Stomach (tissue), 9 donors: ENCODE results near the gene KRTAP5-10. TPM values are rescaled to one million over a fixed set of nuclear protein-coding genes. Genes with fewer than 3 reads are reported as not detected.
"Not testable (repeated sequence)": the region's sequence is repeated elsewhere in the genome, so short reads cannot be mapped to it uniquely, and the experiment has no call there.

Source experiments
- DNase-seq, 2 donors: peaks; one replicate each; pipeline versions ENCODE4 v3.0.0 to v3.0.0-alpha.2; 2013 to 2019
- H3K27ac ChIP-seq, 5 donors: fragments of 200-600 bp in 4 of 5; sonication (generic) in 4 of 5; one replicate each; pipeline ENCODE4 v1.5.1; 2013 to 2019; ENCODE audit warnings: mild to moderate bottlenecking in 1 of 5, moderate library complexity in 1 of 5
- H3K27me3 ChIP-seq, 3 donors: fragments of 200-600 bp; sonication (generic); one replicate each; pipeline ENCODE4 v1.5.1; 2017 to 2019; ENCODE audit warnings: mixed run types in 1 of 3
- H3K36me3 ChIP-seq, 4 donors: fragments of 200-600 bp; sonication (generic); 1 replicate in 3 of 4; 2 replicates in 1 of 4; pipeline ENCODE4 v1.5.1; 2016 to 2019
- H3K4me1 ChIP-seq, 4 donors: fragments of 200-600 bp; sonication (generic); one replicate each; pipeline ENCODE4 v1.5.1; 2016 to 2019
- H3K4me3 ChIP-seq, 4 donors: fragments of 200-600 bp; sonication (generic) in 3 of 4; one replicate each; pipeline ENCODE4 v1.5.1; 2016 to 2019; ENCODE audit warnings: mild to moderate bottlenecking in 1 of 4
- H3K9me3 ChIP-seq, 4 donors: fragments of 200-600 bp; sonication (generic); one replicate each; pipeline ENCODE4 v1.5.1; 2016 to 2019
- CTCF ChIP-seq, 7 experiments: fragments of 450-650 bp in 4 of 7; fragments of 200-600 bp in 3 of 7; sonication (generic) in 3 of 7; IDR thresholded peaks; one replicate each; pipeline ENCODE4 v1.5.1; 2016 to 2019; ENCODE audit warnings: antibody characterized with exemption in 7 of 7, control low read depth in 2 of 7, mild to moderate bottlenecking in 1 of 7
- EP300 ChIP-seq: sonication (generic); formaldehyde crosslinking; IDR thresholded peaks from one replicate; pipeline ENCODE4 v1.6.1; 2017; ENCODE audit warnings: antibody characterized with exemption
- POLR2A ChIP-seq, 4 donors: fragments of 450-650 bp; IDR thresholded peaks; one replicate each; pipeline ENCODE4 v1.6.1; 2016; ENCODE audit warnings: antibody characterized with exemption in 4 of 4, control low read depth in 2 of 4, mild to moderate bottlenecking in 1 of 4, moderate library complexity in 1 of 4
- POLR2AphosphoS5 ChIP-seq, 3 donors: sonication (generic); formaldehyde crosslinking; IDR thresholded peaks; one replicate each; pipeline ENCODE4 v1.6.1; 2016; ENCODE audit warnings: antibody characterized with exemption in 3 of 3
- WGBS, 5 donors: extraction: QIAGEN DNeasy Blood & Tissue Kit in 3 of 5; methylation state at CpG; one replicate each; pipeline versions ENCODE4 v1.1.5 to v1.1.7; 2013 to 2018; 5-methylcytosine and 5-hydroxymethylcytosine counted together
- intact Hi-C: fragments of 100-400 bp; cut with DNase I; formaldehyde crosslinking; loops from one replicate; pipeline ENCODE4 v1.15.1; 2023; ENCODE audit warnings: low total_unique reads
- polyA plus RNA-seq, 3 donors: library from polyadenylated mRNA; stranded (reverse); fragments of 200-250 nt; gene quantifications; one replicate each; pipeline ENCODE4 v1.2.3, GENCODE V29; 2013
- total RNA-seq, 5 donors: library from RNA; depleted of rRNA; stranded (reverse); fragments of >200 nt; gene quantifications; one replicate each; pipeline versions ENCODE4 v1.1.0 to v1.2.3, GENCODE V29; 2014 to 2016
- donor health status: healthy with polysubstance abuse.
- donor health status: Bipolar disorder and iron deficiency.
- donor health status: healthy.

The KRTAP5-10 gene
- total and polyA plus RNA-seq, 8 donors = not detected

- 80 to 91% (median 87%) methylated on average over 4 of the region's 4 CpGs for WGBS, 5 donors
- no peak for TF ChIP-seq POLR2A (IDR thresholded peaks at IDR 0.05)
- no peak for TF ChIP-seq POLR2AphosphoS5 (IDR thresholded peaks at IDR 0.05)
- TF ChIP-seq CTCF (IDR thresholded peaks at IDR 0.05) = no peak
- no peak for TF ChIP-seq EP300
- DNase-seq = no peak
- Histone ChIP-seq H3K27me3 (no peaks in the 10 kb centered on the region), H3K4me3 (no peak overlapping the region), H3K27ac (no peak overlapping the region), H3K36me3 (no peaks in the 10 kb centered on the region), H3K4me1 (no peaks in the 10 kb centered on the region), H3K9me3 (no peaks in the 10 kb centered on the region)
- intact Hi-C loops = no loop called here
Measured at GRCh38 chr11:71538666-71538990, 26.7 kb upstream of the KRTAP5-10 start.

GRCh38 chr11:71539017-71539416 lies 26.3 kb upstream of the KRTAP5-10 start:
- no peaks in the 10 kb centered on the region for H3K27me3 ChIP-seq
- intact Hi-C loops = no loop called here
- no peak for DNase-seq
- WGBS, 5 donors = 78 to 81% (median 80%) methylated on average over 11 of the region's 11 CpGs
- no peak overlapping the region for H3K4me3 ChIP-seq
- H3K9me3 ChIP-seq = no peaks in the 10 kb centered on the region
- TF ChIP-seq CTCF (IDR thresholded peaks at IDR 0.05) = no peak
- TF ChIP-seq EP300 = no peak
- TF ChIP-seq POLR2AphosphoS5 (IDR thresholded peaks at IDR 0.05) = no peak
- no peak for TF ChIP-seq POLR2A (IDR thresholded peaks at IDR 0.05)
- H3K4me1 ChIP-seq = no peaks in the 10 kb centered on the region
- H3K27ac ChIP-seq = no peak overlapping the region
- no peaks in the 10 kb centered on the region for H3K36me3 ChIP-seq

- 90 to 95% (median 93%) methylated on average over 10 to 11 of the region's 11 CpGs for WGBS, 5 donors
- H3K27ac ChIP-seq, H3K4me3 ChIP-seq, DNase-seq, intact Hi-C loops, H3K4me1 ChIP-seq, H3K36me3 ChIP-seq, H3K27me3 ChIP-seq, H3K9me3 ChIP-seq: not testable (repeated sequence)
Measured at GRCh38 chr11:71539971-71540370, 25.4 kb upstream of the KRTAP5-10 start.

- H3K27me3 ChIP-seq, H3K27ac ChIP-seq, H3K36me3 ChIP-seq, DNase-seq, intact Hi-C loops, H3K4me1 ChIP-seq, H3K9me3 ChIP-seq, H3K4me3 ChIP-seq: not testable (repeated sequence)
- 83 to 88% (median 86%) methylated on average over 9 of the region's 9 CpGs for WGBS, 5 donors
Measured at GRCh38 chr11:71540521-71541304, 24.6 kb upstream of the KRTAP5-10 start.

GRCh38 chr11:71542382-71542781 lies 23.0 kb upstream of the KRTAP5-10 start:
- DNase-seq = no peak
- Histone ChIP-seq H3K27ac (no peak overlapping the region), H3K27me3 (peaks cover 0 to 4% (median 3%) of the 10 kb centered on the region in 3 donors), H3K36me3 (no peaks in the 10 kb centered on the region), H3K9me3 (no peaks in the 10 kb centered on the region), H3K4me3 (no peak overlapping the region), H3K4me1 (no peaks in the 10 kb centered on the region)
- TF ChIP-seq POLR2A (IDR thresholded peaks at IDR 0.05) = no peak
- TF ChIP-seq POLR2AphosphoS5 (IDR thresholded peaks at IDR 0.05) = no peak
- intact Hi-C loops = no loop called here
- 68 to 91% (median 85%) methylated on average over 7 of the region's 7 CpGs for WGBS, 5 donors
